Neutrophil (primary cell): ENCODE data around the gene ZPR1.

Source experiments
- H3K27ac ChIP-seq: fragments of 200-600 bp; sonication (generic); 2 replicates; pipeline ENCODE4 v1.5.1; 2016; ENCODE audit warnings: mild to moderate bottlenecking, moderate library complexity
- H3K27me3 ChIP-seq: fragments of 200-600 bp; sonication (generic); 2 replicates; pipeline ENCODE4 v1.6.0; 2016; ENCODE audit warnings: mild to moderate bottlenecking
- H3K36me3 ChIP-seq: fragments of 200-600 bp; sonication (generic); 2 replicates; pipeline ENCODE4 v1.5.1; 2017
- H3K4me1 ChIP-seq, 2 experiments: fragments of 200-600 bp in 1 of 2; sonication (generic) in 1 of 2; 1 replicate in 1 of 2; 2 replicates in 1 of 2; pipeline versions ENCODE4 v1.5.1 to v1.6.1; 2013 to 2016; ENCODE audit warnings: low read depth in 1 of 2, low read length in 1 of 2, mild to moderate bottlenecking in 1 of 2, moderate library complexity in 1 of 2; ENCODE audit not compliant: control insufficient read depth in 1 of 2, insufficient read depth in 1 of 2
- H3K4me3 ChIP-seq, 2 experiments: fragments of 200-600 bp in 1 of 2; sonication (generic) in 1 of 2; 1 replicate in 1 of 2; 2 replicates in 1 of 2; pipeline ENCODE4 v1.5.1; 2013 to 2016; ENCODE audit warnings: low read depth in 1 of 2, low read length in 1 of 2, mild to moderate bottlenecking in 1 of 2, moderate library complexity in 1 of 2
- H3K9me3 ChIP-seq: fragments of 200-600 bp; sonication (generic); 2 replicates; pipeline ENCODE4 v1.5.1; 2016
- CTCF ChIP-seq: fragments of 200-600 bp; sonication (generic); IDR thresholded peaks from 2 replicates; pipeline ENCODE4 v1.5.1; 2016; ENCODE audit warnings: antibody characterized with exemption

The ZPR1 gene

DNA sequence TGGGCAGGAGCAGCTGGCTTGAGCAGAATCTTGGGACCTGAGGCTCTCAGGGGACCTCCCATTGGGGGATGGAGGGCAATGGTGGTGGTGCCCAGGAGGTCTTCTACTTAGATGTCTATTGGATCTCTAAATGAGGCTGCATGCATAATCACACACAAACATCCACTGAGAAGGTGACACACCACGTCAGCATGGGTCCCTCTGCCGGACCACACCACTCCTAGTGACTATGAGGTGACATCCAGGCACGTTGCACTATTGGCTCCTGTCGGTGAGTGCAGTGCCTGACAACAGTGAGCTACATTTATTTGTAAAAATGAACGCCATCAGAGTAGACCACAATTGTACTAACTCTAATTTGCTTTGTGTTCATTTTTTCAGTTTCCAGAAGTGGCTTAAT is 37.6 kb upstream of the ZPR1 start:
- Histone ChIP-seq H3K9me3 (no peaks in the 10 kb centered on the region), H3K4me1 (no peaks in the 10 kb centered on the region), H3K27me3 (no peaks in the 10 kb centered on the region), H3K27ac (no peak overlapping the region), H3K36me3 (no peaks in the 10 kb centered on the region), H3K4me3 (no peak overlapping the region)
- no peak for TF ChIP-seq CTCF

DNA sequence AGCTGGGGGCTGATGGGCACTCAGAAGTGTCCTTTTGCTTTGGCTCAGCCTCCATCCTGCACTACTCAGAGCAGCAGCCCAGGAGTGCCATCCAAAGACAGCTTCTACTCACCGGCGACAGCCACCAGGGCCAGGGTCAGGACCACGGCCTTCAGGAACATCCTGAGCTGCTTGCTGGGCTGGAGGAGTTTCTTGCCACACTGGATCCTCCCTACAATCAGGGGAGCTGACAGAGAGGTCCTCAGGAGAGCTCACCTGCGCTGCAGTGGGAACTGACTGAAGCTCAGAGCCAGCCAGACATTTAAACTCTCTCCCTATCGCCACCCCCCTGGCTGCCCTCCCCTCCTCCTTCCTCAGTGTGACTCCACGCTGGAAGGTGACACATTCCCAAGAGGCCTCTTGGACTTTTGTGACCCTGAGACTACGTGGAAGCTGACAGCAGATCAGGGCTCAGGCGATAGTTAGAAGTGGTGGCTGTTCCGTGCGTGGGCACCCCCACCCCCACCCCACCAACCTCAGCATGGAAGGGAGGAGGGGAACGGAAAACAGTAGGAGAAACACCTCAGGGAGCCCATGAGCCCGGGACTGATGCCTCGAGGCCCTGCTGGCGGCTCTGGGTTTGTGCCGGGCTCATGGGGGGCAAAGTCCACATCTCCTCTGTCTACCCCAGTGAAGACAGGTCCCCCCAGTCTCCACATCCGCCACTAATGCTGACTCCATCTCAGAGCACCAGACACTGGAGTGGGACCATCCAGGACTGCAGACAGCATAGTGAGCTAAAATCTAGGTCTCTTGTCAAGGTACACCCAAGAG is 35.4 kb upstream of the ZPR1 start, which contains the start of gene APOA4:
Gene APOA4, minus strand, starts transcription at position 274 of the 813 bp plus-strand sequence. Its CDS starts 113 bp downstream, at position 161.
- no peak for TF ChIP-seq CTCF
- no peak within 1 kb of the TSS for H3K4me3 ChIP-seq
- H3K27ac ChIP-seq: no peak within 1 kb of the TSS

DNA sequence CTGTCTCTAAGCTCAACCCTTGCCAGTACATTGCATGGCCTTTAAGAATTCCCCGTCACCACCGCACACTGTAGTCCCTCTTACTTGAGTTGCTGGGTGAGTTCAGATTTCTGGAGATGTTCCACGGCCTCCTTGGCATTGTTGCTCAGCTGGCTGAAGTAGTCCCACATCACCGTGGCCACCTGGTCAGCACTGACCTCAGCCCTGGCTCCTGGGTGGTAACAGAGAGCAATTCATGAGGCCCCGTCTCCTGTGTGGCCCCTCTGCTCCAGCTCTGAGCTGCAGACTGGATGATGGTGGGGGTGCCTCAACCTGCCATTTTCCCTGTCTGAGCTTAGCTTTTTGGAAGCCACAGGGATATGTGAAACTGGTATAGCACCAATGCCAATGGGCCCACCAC is 34.8 kb upstream of the ZPR1 start:
- Histone ChIP-seq H3K36me3 (no peaks in the 10 kb centered on the region), H3K4me3 (no peak overlapping the region), H3K27ac (no peak overlapping the region), H3K27me3 (no peaks in the 10 kb centered on the region), H3K4me1 (no peaks in the 10 kb centered on the region), H3K9me3 (no peaks in the 10 kb centered on the region)
- no peak for TF ChIP-seq CTCF

More for the DNA sequence above, 35.4 kb upstream of the ZPR1 start, which contains the start of gene APOA4:
- Histone ChIP-seq H3K4me1 (no peaks in the 10 kb centered on the region), H3K27me3 (no peaks in the 10 kb centered on the region), H3K36me3 (no peaks in the 10 kb centered on the region), H3K9me3 (no peaks in the 10 kb centered on the region)

DNA sequence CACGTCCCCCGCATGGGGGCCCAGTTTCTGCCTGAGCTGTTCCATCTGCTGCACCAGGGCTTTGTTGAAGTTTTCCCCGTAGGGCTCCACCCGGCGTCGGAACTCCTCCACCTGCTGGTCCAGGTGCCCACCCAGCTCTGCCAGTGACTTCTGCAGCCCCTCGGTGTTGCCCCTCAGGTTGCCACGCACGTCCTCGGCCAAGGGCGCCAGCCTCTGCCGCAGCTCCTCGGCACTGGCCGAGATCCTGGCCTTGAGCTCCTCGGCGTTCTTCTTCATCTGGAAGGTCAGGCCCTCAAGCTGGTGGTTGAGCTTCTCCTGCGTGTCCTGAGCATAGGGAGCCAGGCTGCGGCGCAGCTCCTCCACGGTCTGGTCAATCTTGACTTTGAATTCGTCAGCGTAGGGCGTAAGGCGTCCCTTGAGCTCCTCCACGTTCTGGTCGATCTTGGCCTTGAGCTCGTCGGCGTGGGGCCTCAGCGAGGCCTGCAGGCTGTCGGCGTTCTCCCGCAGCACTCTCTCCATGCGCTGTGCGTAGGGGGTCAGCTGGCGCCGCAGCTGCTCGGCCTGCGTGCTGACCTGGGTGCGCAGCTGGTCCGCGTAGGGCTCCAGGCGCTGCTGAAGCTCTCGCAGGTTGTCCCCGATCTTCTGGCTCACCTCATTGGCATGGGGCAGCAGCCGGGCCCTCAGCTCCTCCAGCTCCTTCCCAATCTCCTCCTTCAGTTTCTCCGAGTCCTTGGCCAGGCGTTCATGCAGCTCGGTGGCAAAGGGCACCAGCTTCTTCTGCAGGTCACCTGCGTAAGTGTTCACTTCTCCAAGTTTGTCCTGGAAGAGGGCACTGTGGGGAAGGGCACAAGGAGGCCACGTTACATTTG is 33.5 kb upstream of the ZPR1 start:
- H3K4me3 ChIP-seq: no peak overlapping the region
- no peaks in the 10 kb centered on the region for H3K4me1 ChIP-seq
- no peak for TF ChIP-seq CTCF
- no peaks in the 10 kb centered on the region for H3K9me3 ChIP-seq
- no peaks in the 10 kb centered on the region for H3K27me3 ChIP-seq
- no peak overlapping the region for H3K27ac ChIP-seq
- no peaks in the 10 kb centered on the region for H3K36me3 ChIP-seq

DNA sequence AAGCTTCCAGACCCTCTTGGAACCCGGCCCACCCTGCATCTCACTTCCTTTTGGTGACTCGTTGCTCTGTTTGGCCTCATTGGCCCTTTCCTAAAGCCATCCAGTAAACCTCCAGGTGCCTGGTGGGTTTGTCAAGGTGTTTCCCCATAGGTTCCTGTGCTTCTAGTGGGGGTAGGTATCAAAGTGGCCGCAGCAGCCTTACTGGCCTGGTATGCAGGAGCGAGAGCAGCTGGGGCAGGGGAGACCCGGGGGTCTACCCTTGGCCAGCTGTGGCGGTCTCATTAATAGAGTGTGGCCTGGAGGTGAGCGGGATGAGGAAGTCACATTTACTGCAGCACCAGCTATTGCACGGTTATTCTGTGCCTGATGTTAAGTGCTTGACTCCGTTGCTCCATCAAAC is 31.2 kb upstream of the ZPR1 start:
- Histone ChIP-seq H3K27ac (no peak overlapping the region), H3K4me1 (no peaks in the 10 kb centered on the region), H3K4me3 (no peak overlapping the region), H3K9me3 (no peaks in the 10 kb centered on the region), H3K27me3 (no peaks in the 10 kb centered on the region), H3K36me3 (no peaks in the 10 kb centered on the region)
- no peak for TF ChIP-seq CTCF
